Right renal pelvis (tissue), 4 donors: ENCODE measurements around the gene FAM185A. TPM values are rescaled to one million over a fixed set of nuclear protein-coding genes. Genes with fewer than 3 reads are reported as not detected.
A peak's percentile ranks its signal among the peaks of the same experiment; 100 is the strongest.
"Not testable (repeated sequence)": the region's sequence is repeated elsewhere in the genome, so short reads cannot be mapped to it uniquely, and the experiment has no call there.

Experiments used
- DNase-seq, 4 donors: peaks; one replicate each; pipeline ENCODE4 v3.0.0-alpha.2; 2013; ENCODE audit warnings: low read depth in 4 of 4, low spot score in 3 of 4, missing footprints in 1 of 4
- polyA plus RNA-seq, 4 donors: library from polyadenylated mRNA; unstranded; fragments of 120-200 nt; gene quantifications; one replicate each; pipeline ENCODE4 v1.2.1, GENCODE V29; 2013; ENCODE audit not compliant: insufficient read length in 4 of 4

Gene FAM185A
- polyA plus RNA-seq, 4 donors: 10.1 to 12.3 (median 10.8) TPM

GRCh38 chr7:102770467-102770866, 21.7 kb downstream of the FAM185A start:
- not testable (repeated sequence) for DNase-seq

GRCh38 chr7:102776217-102776616, 27.4 kb downstream of the FAM185A start:
- DNase-seq: not testable (repeated sequence)

GRCh38 chr7:102778663-102779062, 29.9 kb downstream of the FAM185A start:
- DNase-seq: not testable (repeated sequence)

GRCh38 chr7:102780926-102781325, 32.1 kb downstream of the FAM185A start:
- DNase-seq: not testable (repeated sequence)

- not testable (repeated sequence) for DNase-seq
Measured at GRCh38 chr7:102788770-102789169, 40.0 kb downstream of the FAM185A start.

GRCh38 chr7:102790364-102791100, 41.7 kb downstream of the FAM185A start:
- DNase-seq: not testable (repeated sequence)

- not testable (repeated sequence) for DNase-seq
Measured at GRCh38 chr7:102791367-102791766, 42.6 kb downstream of the FAM185A start.

- not testable (repeated sequence) for DNase-seq
Measured at GRCh38 chr7:102791831-102792230, 43.0 kb downstream of the FAM185A start.

- DNase-seq: not testable (repeated sequence)
Measured at GRCh38 chr7:102794567-102794966, 45.8 kb downstream of the FAM185A start.

- DNase-seq: not testable (repeated sequence)
Measured at GRCh38 chr7:102795987-102796595, 47.3 kb downstream of the FAM185A start.

- no peak for DNase-seq
Measured at GRCh38 chr7:102806613-102807012, 57.8 kb downstream of the FAM185A start.

GRCh38 chr7:102810916-102811315, 62.1 kb downstream of the FAM185A start:
- no peak for DNase-seq

GRCh38 chr7:102811942-102812678, 63.3 kb downstream of the FAM185A start:
- DNase-seq: no peak

- DNase-seq: peak in 3 of 4 donors; percentile 3 to 25 (median 9)
Measured at GRCh38 chr7:102813191-102814024, 64.6 kb downstream of the FAM185A start.

GRCh38 chr7:102814025-102814471, 65.2 kb downstream of the FAM185A start:
- DNase-seq: no peak

- no peak for DNase-seq
Measured at GRCh38 chr7:102817616-102818573, 69.1 kb downstream of the FAM185A start.

GRCh38 chr7:102819151-102819550, 70.4 kb downstream of the FAM185A start:
- no peak for DNase-seq

- no peak for DNase-seq
Measured at GRCh38 chr7:102821994-102822747, 73.4 kb downstream of the FAM185A start.
